Neural cell (in vitro differentiated cells): ENCODE measurements around the gene TMEM187.

Experiments used
- CTCF ChIP-seq: fragments of 450-650 bp; IDR thresholded peaks from 2 replicates; pipeline ENCODE4 v1.5.1; 2014; ENCODE audit warnings: antibody characterized with exemption, mild to moderate bottlenecking, moderate library complexity; ENCODE audit not compliant: poor library complexity, severe bottlenecking
- POLR2AphosphoS5 ChIP-seq: IDR thresholded peaks from 2 replicates; pipeline ENCODE4 v1.6.1; 2012
- RAD21 ChIP-seq: fragments of 450-650 bp; conservative IDR thresholded peaks from 2 replicates; pipeline ENCODE4 v1.6.1; 2014; ENCODE audit warnings: antibody characterized with exemption, mild to moderate bottlenecking, moderate library complexity
- SMC3 ChIP-seq: fragments of 450-650 bp; conservative IDR thresholded peaks from 2 replicates; pipeline ENCODE4 v1.6.1; 2014; ENCODE audit warnings: antibody characterized with exemption, mild to moderate bottlenecking, moderate library complexity; ENCODE audit not compliant: poor library complexity

DNA sequence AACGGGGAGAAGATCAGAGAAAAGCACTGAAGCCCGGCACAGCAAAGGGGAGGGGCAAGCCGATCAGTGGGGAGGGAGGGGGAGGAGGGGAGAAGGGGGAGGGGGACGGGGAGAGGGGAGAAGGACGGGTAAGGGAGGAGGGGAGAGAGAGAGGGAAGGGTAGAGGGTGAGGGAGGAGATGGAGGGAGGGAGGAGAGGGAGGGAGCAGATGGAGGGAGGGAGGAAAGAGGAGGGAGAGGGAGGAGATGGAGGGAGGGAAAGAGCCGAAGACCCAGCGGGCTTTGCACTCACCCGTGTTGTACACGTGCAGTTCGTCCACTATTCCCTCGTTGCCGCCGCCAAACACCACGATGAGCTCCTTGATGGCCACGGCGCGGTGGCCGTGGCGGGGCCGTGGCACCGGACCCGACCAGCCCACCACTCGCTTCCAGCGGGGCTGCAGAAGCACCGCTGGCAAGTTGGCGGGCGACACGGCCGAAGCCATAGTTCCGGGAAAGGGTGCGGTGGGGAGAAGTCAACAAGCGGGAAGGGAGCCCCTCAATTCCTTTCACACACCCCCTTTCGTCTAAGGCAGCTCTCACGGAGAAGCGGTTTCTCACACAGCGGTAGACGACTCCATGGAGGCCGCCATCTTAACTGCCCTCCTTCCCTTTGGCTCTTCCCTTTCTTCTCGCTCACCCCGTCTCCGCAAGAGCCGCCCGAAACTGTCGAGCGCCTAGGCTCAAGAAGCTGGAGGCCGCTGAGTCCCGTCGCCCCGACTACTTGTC, 2.0 kb upstream of the TMEM187 start:
- no peak for TF ChIP-seq SMC3
- peak; percentile 79 for TF ChIP-seq POLR2AphosphoS5
- no peak for TF ChIP-seq RAD21
- no peak for TF ChIP-seq CTCF
